Prostate gland (tissue), 2 donors: ENCODE data around the gene ST14.

ENCODE experiments used
- POLR2A ChIP-seq: fragments of 450-650 bp; IDR thresholded peaks from one replicate; pipeline ENCODE4 v1.6.1; 2016; ENCODE audit warnings: antibody characterized with exemption, mild to moderate bottlenecking
- POLR2AphosphoS5 ChIP-seq: sonication (generic); formaldehyde crosslinking; IDR thresholded peaks from one replicate; pipeline ENCODE4 v1.6.1; 2017; ENCODE audit warnings: antibody characterized with exemption
- TF ChIP-seq, protein P1 (sequence below), 4 experiments: fragments of 200-600 bp in 2 of 4; fragments of 450-650 bp in 2 of 4; sonication (generic) in 2 of 4; IDR thresholded peaks; 1 replicate in 3 of 4; 2 replicates in 1 of 4; pipeline ENCODE4 v1.5.1; 2016 to 2019; ENCODE audit warnings: antibody characterized with exemption in 4 of 4, mild to moderate bottlenecking in 2 of 4, moderate library complexity in 2 of 4

DNA sequence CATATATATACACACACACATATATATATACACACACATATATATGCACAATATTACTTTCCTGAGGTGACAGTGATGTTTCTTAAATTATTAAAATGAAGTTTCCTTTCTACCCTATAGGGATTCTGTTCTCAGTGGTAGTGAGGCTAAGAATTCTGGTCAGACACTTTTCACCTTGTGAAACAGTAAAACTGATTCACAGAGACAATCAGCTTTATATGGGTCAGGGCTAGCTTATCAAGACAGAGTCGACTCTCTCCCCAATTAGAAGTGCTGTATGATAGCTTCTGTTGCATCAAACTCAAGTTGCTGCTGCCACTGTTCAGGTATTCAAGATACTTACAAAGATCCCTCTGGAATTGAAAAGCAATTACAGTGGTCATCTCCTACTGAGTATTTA, 86.7 kb downstream of the ST14 start:
- TF ChIP-seq, protein P1, sequence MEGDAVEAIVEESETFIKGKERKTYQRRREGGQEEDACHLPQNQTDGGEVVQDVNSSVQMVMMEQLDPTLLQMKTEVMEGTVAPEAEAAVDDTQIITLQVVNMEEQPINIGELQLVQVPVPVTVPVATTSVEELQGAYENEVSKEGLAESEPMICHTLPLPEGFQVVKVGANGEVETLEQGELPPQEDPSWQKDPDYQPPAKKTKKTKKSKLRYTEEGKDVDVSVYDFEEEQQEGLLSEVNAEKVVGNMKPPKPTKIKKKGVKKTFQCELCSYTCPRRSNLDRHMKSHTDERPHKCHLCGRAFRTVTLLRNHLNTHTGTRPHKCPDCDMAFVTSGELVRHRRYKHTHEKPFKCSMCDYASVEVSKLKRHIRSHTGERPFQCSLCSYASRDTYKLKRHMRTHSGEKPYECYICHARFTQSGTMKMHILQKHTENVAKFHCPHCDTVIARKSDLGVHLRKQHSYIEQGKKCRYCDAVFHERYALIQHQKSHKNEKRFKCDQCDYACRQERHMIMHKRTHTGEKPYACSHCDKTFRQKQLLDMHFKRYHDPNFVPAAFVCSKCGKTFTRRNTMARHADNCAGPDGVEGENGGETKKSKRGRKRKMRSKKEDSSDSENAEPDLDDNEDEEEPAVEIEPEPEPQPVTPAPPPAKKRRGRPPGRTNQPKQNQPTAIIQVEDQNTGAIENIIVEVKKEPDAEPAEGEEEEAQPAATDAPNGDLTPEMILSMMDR (IDR thresholded peaks at IDR 0.05) = no peak
- TF ChIP-seq POLR2A = no peak
- TF ChIP-seq POLR2AphosphoS5 = no peak
